MCF 10A (cell line): Measurements from ENCODE around the gene DDX46. TPM values are rescaled to one million over a fixed set of nuclear protein-coding genes. Genes with fewer than 3 reads are reported as not detected.
A peak's percentile ranks its signal among the peaks of the same experiment; 100 is the strongest.
"Not testable (repeated sequence)": the region's sequence is repeated elsewhere in the genome, so short reads cannot be mapped to it uniquely, and the experiment has no call there.

Source experiments
- BruUV-seq: library from RNA; stranded (reverse); fragments of 400-500 nt; replicated peaks from 2 replicates; lab custom pipeline; 2021; lab: Mats Ljungman, UMichigan
- CTCF ChIA-PET: fragments of 300-600 bp; sonication (Branson Sonifier 250); formaldehyde crosslinking; extraction: SDS; loops from one replicate; lab custom pipeline; 2021; ENCODE audit warnings: antibody characterized with exemption, inconsistent platforms; lab: Yijun Ruan, JAX
- POLR2A ChIA-PET: fragments of 300-600, 350-650 bp; sonication (Branson Sonifier 250); formaldehyde crosslinking; extraction: SDS; loops from one replicate; lab custom pipeline; 2020; ENCODE audit warnings: antibody characterized with exemption, inconsistent platforms; lab: Yijun Ruan, JAX
- DNase-seq: peaks from one replicate; pipeline ENCODE4 v3.0.0-alpha.2; 2018; ENCODE audit not compliant: unreplicated experiment
- H3K27ac Mint-ChIP-seq: one replicate; pipeline ENCODE4 v1.8.0; 2022; ENCODE audit warnings: mild to moderate bottlenecking, low read depth, mixed read lengths; ENCODE audit not compliant: unreplicated experiment
- H3K27me3 Mint-ChIP-seq: one replicate; pipeline ENCODE4 v1.8.0; 2022; ENCODE audit warnings: mixed read lengths; ENCODE audit not compliant: insufficient read depth, unreplicated experiment
- H3K36me3 Mint-ChIP-seq: one replicate; pipeline ENCODE4 v1.8.0; 2022; ENCODE audit warnings: mild to moderate bottlenecking, moderate library complexity, mixed read lengths; ENCODE audit not compliant: insufficient read depth, unreplicated experiment
- H3K4me1 Mint-ChIP-seq: one replicate; pipeline ENCODE4 v1.8.0; 2022; ENCODE audit warnings: mixed read lengths; ENCODE audit not compliant: insufficient read depth, unreplicated experiment
- H3K4me3 Mint-ChIP-seq: one replicate; pipeline ENCODE4 v1.8.0; 2022; ENCODE audit warnings: mild to moderate bottlenecking, moderate library complexity, mixed read lengths; ENCODE audit not compliant: unreplicated experiment
- H3K9me3 Mint-ChIP-seq: one replicate; pipeline ENCODE4 v1.8.0; 2022; ENCODE audit warnings: mixed read lengths; ENCODE audit not compliant: unreplicated experiment
- CTCF ChIP-seq: fragments of 200-600 bp; IDR thresholded peaks from one replicate; pipeline ENCODE4 v1.8.0; 2022; ENCODE audit warnings: antibody characterized with exemption, mild to moderate bottlenecking; ENCODE audit not compliant: unreplicated experiment
- intact Hi-C: fragments of 100-400 bp; cut with micrococcal nuclease; formaldehyde crosslinking; loops from 2 replicates; pipeline ENCODE4 v1.14.1; 2022
- total RNA-seq: library from RNA; stranded (reverse); gene quantifications from 2 replicates; pipeline ENCODE4 v1.2.3, GENCODE V29; 2022

The DDX46 gene
- total RNA-seq, 1 experiment from 2014 or later: 77.0 TPM

- TF ChIP-seq CTCF: no peak
- POLR2A ChIA-PET: interaction anchor here (1.1 to 11.8 kb wide), 3 partner anchors 15 to 110 kb away, joined by 3 to 156 read pairs (median 38); partner anchors contain the start of genes DDX46 and SEC24A
- BruUV-seq: no TSS peak
These were observed 16.4 kb upstream of the DDX46 start for GRCh38 chr5:134742134-134742533.

GRCh38 chr5:134749415-134749814 is 9.2 kb upstream of the DDX46 start:
- Mint-ChIP-seq H3K9me3 (no peaks in the 10 kb centered on the region), H3K27me3 (no peaks in the 10 kb centered on the region), H3K27ac (no peak overlapping the region), H3K36me3 (peaks cover 63% of the 10 kb centered on the region), H3K4me1 (no peaks in the 10 kb centered on the region), H3K4me3 (no peak overlapping the region)
- DNase-seq: no peak
- ChIA-PET CTCF (interaction anchor here (0.6 to 3.0 kb wide), 6 partner anchors 8 to 338 kb away, joined by 3 to 12 read pairs (median 4); partner anchors contain the start of genes DDX46 and PCBD2), POLR2A (interaction anchor here (0.6 to 3.3 kb wide), 2 partner anchors 9 to 11 kb away, joined by 3 to 16 read pairs; partner anchors contain the start of genes CAMLG and DDX46)
- TF ChIP-seq CTCF: no peak
- BruUV-seq: no TSS peak
- intact Hi-C loops: no loop called here

More at GRCh38 chr5:134742134-134742533, 16.4 kb upstream of the DDX46 start:
- no peaks in the 10 kb centered on the region for H3K9me3 Mint-ChIP-seq
- no peaks in the 10 kb centered on the region for H3K27me3 Mint-ChIP-seq
- H3K4me3 Mint-ChIP-seq: no peak overlapping the region
- no peak for DNase-seq
- H3K36me3 Mint-ChIP-seq: peaks cover 64% of the 10 kb centered on the region
- no peak overlapping the region for H3K27ac Mint-ChIP-seq
- intact Hi-C loops: no loop called here
- CTCF ChIA-PET: interaction anchor here (0.5 to 5.3 kb wide), 5 partner anchors 15 to 578 kb away, joined by 3 to 71 read pairs (median 4); partner anchors contain the start of gene DDX46
- peaks cover 17% of the 10 kb centered on the region for H3K4me1 Mint-ChIP-seq

- no TSS peak for BruUV-seq
These were observed 439 bp upstream of the DDX46 start for GRCh38 chr5:134758176-134758503.

GRCh38 chr5:134767528-134768291 is 9.1 kb downstream of the DDX46 start:
- CTCF ChIA-PET: interaction anchor here (0.7 to 1.1 kb wide), 2 partner anchors 33 to 84 kb away, joined by 3 read pairs; no protein-coding TSS in a partner anchor
- H3K36me3 Mint-ChIP-seq: peaks cover 97% of the 10 kb centered on the region
- H3K27me3 Mint-ChIP-seq, intact Hi-C loops, H3K4me3 Mint-ChIP-seq, DNase-seq, H3K27ac Mint-ChIP-seq, H3K9me3 Mint-ChIP-seq, BruUV-seq: not testable (repeated sequence)
- H3K4me1 Mint-ChIP-seq: peaks cover 11% of the 10 kb centered on the region
- POLR2A ChIA-PET: interaction anchor here (0.6 to 1.1 kb wide), 2 partner anchors 21 to 763 kb away, joined by 3 read pairs; partner anchors contain the start of gene VDAC1

More at GRCh38 chr5:134758176-134758503, 439 bp upstream of the DDX46 start:
- Mint-ChIP-seq H3K9me3 (no peaks in the 10 kb centered on the region), H3K4me1 (peaks cover 19% of the 10 kb centered on the region), H3K4me3 (peak overlapping the region; percentile 100), H3K27ac (peak overlapping the region; percentile 95), H3K36me3 (peaks cover 7% of the 10 kb centered on the region), H3K27me3 (no peaks in the 10 kb centered on the region)
- ChIA-PET CTCF (interaction anchor here (0.7 to 6.3 kb wide), 18 partner anchors 9 to 387 kb away, joined by 3 to 71 read pairs (median 4); partner anchors contain the start of genes CAMLG and PCBD2), POLR2A (interaction anchor here (0.6 to 10.3 kb wide), 15 partner anchors 9 to 532 kb away, joined by 3 to 156 read pairs (median 4); partner anchors contain the start of genes C5orf24, CAMLG, PCBD2 and PPP2CA)
- intact Hi-C loops: loop anchor here (1.0 kb wide), 1 partner anchor 20 kb away; the partner anchor contains the start of gene CAMLG
- TF ChIP-seq CTCF: no peak
- no peak for DNase-seq
